Ovary (tissue), 9 donors: Measurements from ENCODE around the gene DACT2. TPM values are rescaled to one million over a fixed set of nuclear protein-coding genes. Genes with fewer than 3 reads are reported as not detected.
A peak's percentile ranks its signal among the peaks of the same experiment; 100 is the strongest.

ENCODE experiments used
- DNase-seq, 5 donors: peaks; one replicate each; pipeline ENCODE4 v3.0.0-alpha.2; 2019 to 2020
- H3K27ac ChIP-seq, 2 donors: fragments of 200-600 bp; one replicate each; pipeline versions ENCODE4 v1.5.1 to v1.8.0; 2019 to 2022
- H3K27me3 ChIP-seq: fragments of 200-600 bp; one replicate; pipeline ENCODE4 v1.8.0; 2022
- H3K36me3 ChIP-seq: fragments of 200-600 bp; sonication (generic); one replicate; pipeline ENCODE4 v1.5.1; 2019
- H3K4me1 ChIP-seq: one replicate; pipeline ENCODE4 v1.8.1; 2013; ENCODE audit warnings: mild to moderate bottlenecking, moderate library complexity; ENCODE audit not compliant: insufficient read depth
- H3K4me3 ChIP-seq: fragments of 200-600 bp; sonication (generic); one replicate; pipeline ENCODE4 v1.5.1; 2017
- H3K9me3 ChIP-seq, 2 donors: fragments of 200-600 bp in 1 of 2; sonication (generic) in 1 of 2; one replicate each; pipeline versions ENCODE4 v1.5.1 to v1.8.1; 2013 to 2019; ENCODE audit warnings: mild to moderate bottlenecking in 1 of 2, moderate library complexity in 1 of 2
- CTCF ChIP-seq, 3 donors: fragments of 450-650 bp in 2 of 3; fragments of 200-600 bp in 1 of 3; IDR thresholded peaks; one replicate each; pipeline versions ENCODE4 v1.5.1 to v1.8.0; 2016 to 2022; ENCODE audit warnings: antibody characterized with exemption in 3 of 3, mild to moderate bottlenecking in 1 of 3
- EP300 ChIP-seq: sonication (generic); formaldehyde crosslinking; IDR thresholded peaks from one replicate; pipeline ENCODE4 v1.6.1; 2017; ENCODE audit warnings: antibody characterized with exemption
- POLR2A ChIP-seq: fragments of 450-650 bp; IDR thresholded peaks from one replicate; pipeline ENCODE4 v1.6.1; 2017; ENCODE audit warnings: antibody characterized with exemption, mild to moderate bottlenecking, moderate library complexity
- WGBS, 3 donors: extraction: QIAGEN DNeasy Blood & Tissue Kit in 1 of 3; methylation state at CpG; one replicate each; pipeline versions ENCODE4 v1.1.5 to v1.1.7; 2013 to 2017; 5-methylcytosine and 5-hydroxymethylcytosine counted together
- intact Hi-C, 4 donors: fragments of 100-400 bp; cut with DNase I; formaldehyde crosslinking; loops; one replicate each; pipeline versions ENCODE4 v1.11.0 to v1.15.1; 2022 to 2023
- polyA plus RNA-seq, 2 donors: library from polyadenylated mRNA; stranded (reverse); fragments of 200-250 nt in 1 of 2; fragments of 350-450 nt in 1 of 2; fragmentation: Illumina TruSeq in 1 of 2; extraction: RNeasy Lipid Tissue Mini Kit (QIAGEN cat#74804) in 1 of 2; gene quantifications; one replicate each; pipeline ENCODE4 v1.2.3, GENCODE V29; 2013 to 2014
- total RNA-seq, 7 donors: library from RNA; depleted of rRNA in 2 of 7; stranded (reverse); fragments of >200 nt in 2 of 7; fragmentation: NEBNext Ultra II Directional in 3 of 7; extraction: Animal tissue kit (Norgen Biotek cat#: 25700) in 3 of 7; gene quantifications; one replicate each; pipeline versions ENCODE4 v1.1.0 to v1.2.4, GENCODE V29; 2016 to 2023
- donor health status: DM: no; HTN: no; CAD: no; lungs with moderate emphysema.
- donor health status: DM: no; HTN: no; CAD: no.
- donor health status: Bipolar disorder and iron deficiency.
- donor health status: DM: yes; HTN: yes; CAD: no.
- donor health status: DM: no; HTN: no; CAD: no.
- donor health status: DM: yes; HTN: yes; CAD: no.

The DACT2 gene
- total and polyA plus RNA-seq, 9 donors: 0.17 to 4.4 (median 0.71) TPM; not detected in 2

DNA sequence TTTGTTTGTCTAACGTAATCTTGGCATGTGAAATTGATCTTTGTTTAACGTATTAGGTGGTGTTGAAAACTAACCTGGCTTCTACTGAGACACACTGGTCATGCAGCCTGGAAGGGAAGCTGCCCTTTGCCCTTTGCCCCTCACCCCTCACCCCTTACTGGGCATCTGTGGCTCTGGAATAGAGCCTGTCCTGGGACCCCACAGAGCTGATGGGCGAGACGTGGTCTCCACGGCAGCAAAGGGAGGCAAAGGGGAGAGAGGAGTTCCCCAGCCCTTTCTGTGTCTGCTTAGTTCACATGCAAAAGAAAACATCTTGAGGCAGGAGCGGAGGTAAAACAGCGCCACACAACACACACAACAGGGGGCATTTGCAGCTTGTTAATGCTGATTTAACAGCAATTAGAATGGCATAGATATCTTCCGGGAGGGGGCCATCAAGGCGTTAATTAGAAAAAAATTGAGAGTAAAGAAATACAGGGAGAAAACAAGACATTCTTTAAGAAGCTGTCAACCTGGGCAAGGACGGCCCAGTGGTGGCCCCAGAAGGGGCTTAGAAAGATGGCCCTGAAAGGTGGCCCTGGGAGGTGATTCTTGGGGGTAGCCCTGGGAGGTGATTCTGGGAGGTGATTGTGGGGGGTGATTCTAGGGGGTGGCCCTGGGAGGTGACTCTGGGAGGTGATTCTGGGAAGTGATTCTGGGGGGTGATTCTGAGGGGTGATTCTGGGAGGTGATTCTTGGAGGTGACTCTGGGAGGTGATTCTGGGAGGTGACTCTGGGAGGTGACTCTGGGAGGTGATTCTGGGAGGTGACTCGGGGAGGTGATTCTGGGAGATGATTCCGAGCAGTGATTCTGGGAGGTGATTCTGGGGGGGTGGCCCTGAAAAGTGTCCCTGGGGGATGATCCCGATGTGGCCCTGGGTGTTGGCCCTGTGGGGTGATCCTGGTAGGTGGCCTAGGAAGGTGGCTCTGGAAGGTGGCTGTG is 44.5 kb upstream of the DACT2 start:
- no peak overlapping the region for H3K27ac ChIP-seq
- H3K27me3 ChIP-seq: no peaks in the 10 kb centered on the region
- WGBS, 3 donors: 72 to 86% (median 77%) methylated on average over 13 of the region's 13 CpGs
- peak in 2 of 5 donors; percentile 6 to 25 for DNase-seq
- TF ChIP-seq CTCF (IDR thresholded peaks at IDR 0.05): no peak
- TF ChIP-seq POLR2A: no peak
- TF ChIP-seq EP300: no peak
- H3K4me1 ChIP-seq: peaks cover 3% of the 10 kb centered on the region
- no peaks in the 10 kb centered on the region for H3K9me3 ChIP-seq
- intact Hi-C loops: loop anchor here in 1 of 4 donors (10.0 kb wide), 1 partner anchor 209 kb away; no protein-coding TSS in a partner anchor
- H3K4me3 ChIP-seq: no peak overlapping the region
- no peaks in the 10 kb centered on the region for H3K36me3 ChIP-seq

DNA sequence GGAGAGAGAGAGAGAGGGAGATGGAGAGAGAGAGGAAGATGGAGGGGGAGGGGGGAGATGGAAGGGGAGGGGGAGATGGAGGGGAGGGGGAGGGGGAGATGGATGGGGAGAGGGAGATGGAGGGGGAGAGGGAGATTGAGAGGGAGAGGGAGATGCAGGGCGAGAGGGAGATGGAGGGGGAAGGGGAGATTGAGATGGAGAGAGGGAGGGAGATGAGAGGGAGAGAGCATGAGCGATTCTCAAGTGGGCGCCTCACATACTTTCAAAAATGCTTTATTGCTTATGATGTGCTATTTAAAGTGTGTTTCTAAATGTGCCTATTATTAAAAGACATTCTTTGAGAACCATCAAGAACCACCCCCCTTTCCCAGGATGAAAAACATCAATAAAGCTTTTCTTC is 43.7 kb upstream of the DACT2 start:
- 39 to 68% (median 51%) methylated on average over 3 of the region's 3 CpGs for WGBS, 3 donors
- Histone ChIP-seq H3K4me1 (no peaks in the 10 kb centered on the region), H3K4me3 (no peak overlapping the region), H3K27ac (no peak overlapping the region), H3K9me3 (no peaks in the 10 kb centered on the region), H3K27me3 (no peaks in the 10 kb centered on the region), H3K36me3 (no peaks in the 10 kb centered on the region)
- no peak for TF ChIP-seq POLR2A
- TF ChIP-seq EP300: no peak
- no peak for TF ChIP-seq CTCF (IDR thresholded peaks at IDR 0.05)
- no peak for DNase-seq
- intact Hi-C loops: loop anchor here in 1 of 4 donors (10.0 kb wide), 1 partner anchor 209 kb away; no protein-coding TSS in a partner anchor

- no peaks in the 10 kb centered on the region for H3K36me3 ChIP-seq
- H3K27me3 ChIP-seq: no peaks in the 10 kb centered on the region
- H3K27ac ChIP-seq: no peak overlapping the region
- 91 to 94% (median 94%) methylated on average over 10 of the region's 10 CpGs for WGBS, 3 donors
- no peaks in the 10 kb centered on the region for H3K9me3 ChIP-seq
- no peak overlapping the region for H3K4me3 ChIP-seq
- intact Hi-C loops: loop anchor here in 1 of 4 donors (10.0 kb wide), 1 partner anchor 208 kb away; no protein-coding TSS in a partner anchor
- TF ChIP-seq EP300: no peak
- no peak for TF ChIP-seq CTCF (IDR thresholded peaks at IDR 0.05)
- no peak for TF ChIP-seq POLR2A
- DNase-seq: peak in 2 of 5 donors; percentile 8 to 16
- H3K4me1 ChIP-seq: no peaks in the 10 kb centered on the region
These were observed 42.9 kb upstream of the DACT2 start for GRCh38 chr6:168362276-168362990.

DNA sequence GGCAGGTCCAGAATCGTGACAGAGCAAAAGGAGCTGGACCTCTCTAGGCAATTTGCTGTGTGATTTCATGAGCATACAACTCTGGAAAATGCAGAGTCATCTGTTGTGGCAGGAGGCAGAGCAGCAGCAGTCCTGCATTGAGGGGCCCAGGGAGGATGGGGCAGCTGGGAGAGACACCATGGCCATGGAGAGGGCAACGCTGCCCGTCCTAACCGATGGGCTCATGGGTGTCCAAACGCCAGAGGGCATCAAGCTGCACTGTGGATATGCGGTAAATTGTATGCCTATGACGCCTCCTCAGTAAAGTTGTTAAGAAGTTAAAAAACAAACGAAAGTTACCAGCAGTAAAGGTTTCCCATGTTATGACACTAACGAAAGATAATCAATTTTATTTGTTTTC is 42.2 kb upstream of the DACT2 start:
- intact Hi-C loops: loop anchor here in 1 of 4 donors (10.0 kb wide), 1 partner anchor 207 kb away; no protein-coding TSS in a partner anchor
- peak in 1 of 5 donors; percentile 8 for DNase-seq
- Histone ChIP-seq H3K27me3 (no peaks in the 10 kb centered on the region), H3K36me3 (no peaks in the 10 kb centered on the region), H3K27ac (no peak overlapping the region), H3K4me1 (no peaks in the 10 kb centered on the region), H3K9me3 (no peaks in the 10 kb centered on the region), H3K4me3 (no peak overlapping the region)
- WGBS, 3 donors: 89 to 93% (median 93%) methylated on average over 9 of the region's 9 CpGs
- TF ChIP-seq CTCF (IDR thresholded peaks at IDR 0.05): no peak
- no peak for TF ChIP-seq POLR2A
- TF ChIP-seq EP300: no peak
